ENCODE data around the gene GPD1.

The GPD1 gene

GRCh38 chr12:50103767-50104321 lies at the start of gene GPD1:
Gene GPD1 (plus strand): TSS chr12:50104008. CDS start chr12:50104051, 43 bp downstream.
- TF ChIP-seq JUND (IDR thresholded peaks at IDR 0.05; ENCODE audit: low read depth): no peak
- in situ Hi-C loops (cut with HindIII; ENCODE audit: low pct_unique_long_range_greater_than_20kb, low sequenced_read_pairs): no loop called here
- peak; percentile 78 to 81 for DNase-seq (ENCODE audit: low read depth in 1 of 2, low spot score in 1 of 2)

GRCh38 chr12:50055831-50056638 lies 47.8 kb upstream of the GPD1 start:
- in situ Hi-C loops (cut with HindIII; ENCODE audit: low pct_unique_long_range_greater_than_20kb, low sequenced_read_pairs): no loop called here
- no peak for TF ChIP-seq JUND (IDR thresholded peaks at IDR 0.05; ENCODE audit: low read depth)
- DNase-seq (ENCODE audit: low read depth in 1 of 2, low spot score in 1 of 2): peak; percentile 73 to 89

DNA sequence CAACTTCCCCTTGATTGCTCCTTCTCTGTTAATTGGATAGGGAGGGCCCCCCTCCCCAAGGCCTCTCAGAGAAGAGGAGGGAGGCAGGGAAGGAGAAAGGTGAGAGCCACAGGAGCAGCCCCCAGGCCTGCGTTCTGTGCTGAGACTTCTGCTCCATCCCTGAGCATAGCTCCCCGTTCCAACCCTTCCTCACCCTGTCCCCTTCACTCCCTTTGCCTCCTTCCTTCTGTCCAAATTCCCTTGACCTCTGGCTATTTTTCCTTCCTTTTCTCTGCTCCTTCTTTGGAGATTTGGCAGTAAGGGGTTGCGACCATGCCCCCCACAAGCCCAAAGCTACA lies 47.2 kb upstream of the GPD1 start:
- DNase-seq (ENCODE audit: low read depth in 1 of 2, low spot score in 1 of 2): no peak
- in situ Hi-C loops (cut with HindIII; ENCODE audit: low pct_unique_long_range_greater_than_20kb, low sequenced_read_pairs): no loop called here
- TF ChIP-seq JUND (IDR thresholded peaks at IDR 0.05; ENCODE audit: low read depth): no peak

DNA sequence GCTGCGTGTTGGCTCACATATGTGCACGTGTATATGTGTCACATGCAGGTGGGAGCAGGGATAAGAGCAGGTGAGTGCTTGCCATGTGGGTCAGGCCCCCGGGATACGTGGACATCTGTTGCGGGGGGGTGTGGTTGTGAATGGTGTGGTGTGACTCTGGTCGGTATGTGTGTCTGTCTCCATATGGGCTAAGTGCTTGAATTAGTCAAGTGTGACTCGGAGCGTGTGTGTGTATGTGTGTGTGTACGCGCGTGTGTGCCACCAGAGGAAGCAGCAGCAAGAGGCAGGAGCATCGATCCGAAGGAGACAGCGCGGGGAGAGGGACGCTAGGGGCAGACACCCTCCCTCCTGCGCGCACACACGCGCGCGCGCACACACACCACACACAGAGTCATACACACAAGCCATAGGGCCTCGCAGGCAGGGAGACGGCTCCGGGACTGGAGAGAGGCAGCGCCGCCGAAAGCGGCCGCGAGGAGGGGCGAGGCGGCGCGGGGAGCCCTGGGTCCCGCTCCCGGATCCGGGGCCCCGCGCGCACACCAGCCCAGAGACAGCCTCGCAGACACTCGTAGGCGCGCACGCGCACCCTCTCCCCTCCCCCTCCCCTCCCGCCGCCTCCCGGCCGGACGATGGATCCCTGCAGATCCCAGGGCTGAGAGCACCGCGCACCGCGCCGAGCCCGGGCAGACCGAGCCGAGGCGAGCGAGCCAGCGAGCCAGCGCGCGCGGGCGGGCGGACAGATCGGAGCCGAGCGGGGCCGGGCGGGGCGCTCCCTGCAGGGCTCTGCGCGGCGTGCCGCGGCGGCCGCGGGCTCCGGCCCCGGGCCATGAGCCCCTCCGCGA lies 46.6 kb upstream of the GPD1 start, which contains the start of gene ASIC1:
TSS of gene ASIC1 (plus strand) at position 597 of the 842 bp plus-strand sequence. CDS start 1,171 bp downstream, outside the sequence.
- peak; percentile 86 to 96 for DNase-seq (ENCODE audit: low read depth in 1 of 2, low spot score in 1 of 2)
- TF ChIP-seq JUND (IDR thresholded peaks at IDR 0.05; ENCODE audit: low read depth): no peak
- in situ Hi-C loops (cut with HindIII; ENCODE audit: low pct_unique_long_range_greater_than_20kb, low sequenced_read_pairs): no loop called here

GRCh38 chr12:50057896-50058670 lies 45.7 kb upstream of the GPD1 start:
- peak in 1 of 2 experiments; percentile 46 for DNase-seq (ENCODE audit: low read depth in 1 of 2, low spot score in 1 of 2)
- TF ChIP-seq JUND (IDR thresholded peaks at IDR 0.05; ENCODE audit: low read depth): no peak
- in situ Hi-C loops (cut with HindIII; ENCODE audit: low pct_unique_long_range_greater_than_20kb, low sequenced_read_pairs): no loop called here

GRCh38 chr12:50058743-50059312 lies 45.0 kb upstream of the GPD1 start:
- no peak for DNase-seq (ENCODE audit: low read depth in 1 of 2, low spot score in 1 of 2)
- in situ Hi-C loops (cut with HindIII; ENCODE audit: low pct_unique_long_range_greater_than_20kb, low sequenced_read_pairs): no loop called here
- no peak for TF ChIP-seq JUND (IDR thresholded peaks at IDR 0.05; ENCODE audit: low read depth)

DNA sequence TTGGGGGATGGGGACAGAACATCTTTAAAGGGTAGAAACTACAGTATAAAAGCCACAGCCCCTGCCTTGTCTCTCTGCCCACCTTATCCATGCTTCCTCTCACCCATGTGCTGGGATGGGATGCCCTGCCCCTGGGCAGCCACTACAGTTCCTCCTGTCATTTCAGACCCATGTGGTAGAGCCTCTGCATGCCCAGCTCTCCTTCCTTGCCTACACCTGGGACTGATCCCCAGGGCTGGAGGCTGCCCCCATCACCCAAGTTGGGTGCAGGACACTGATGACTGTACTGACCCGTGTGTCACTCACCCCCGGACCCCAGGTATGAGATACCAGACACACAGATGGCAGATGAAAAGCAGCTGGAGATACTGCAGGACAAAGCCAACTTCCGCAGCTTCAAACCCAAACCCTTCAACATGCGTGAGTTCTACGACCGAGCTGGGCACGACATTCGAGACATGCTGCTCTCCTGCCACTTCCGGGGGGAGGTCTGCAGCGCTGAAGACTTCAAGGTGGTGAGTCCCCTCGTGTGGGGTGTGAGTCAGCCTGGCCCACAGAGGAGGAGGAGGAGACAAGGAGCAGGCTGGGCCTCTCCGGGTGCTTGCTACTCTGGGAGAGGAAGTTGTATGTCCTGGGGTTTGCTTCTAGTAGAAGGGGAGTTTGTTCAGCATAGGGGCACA lies 44.2 kb upstream of the GPD1 start:
- TF ChIP-seq JUND (IDR thresholded peaks at IDR 0.05; ENCODE audit: low read depth): no peak
- no peak for DNase-seq (ENCODE audit: low read depth in 1 of 2, low spot score in 1 of 2)
- in situ Hi-C loops (cut with HindIII; ENCODE audit: low pct_unique_long_range_greater_than_20kb, low sequenced_read_pairs): no loop called here

DNA sequence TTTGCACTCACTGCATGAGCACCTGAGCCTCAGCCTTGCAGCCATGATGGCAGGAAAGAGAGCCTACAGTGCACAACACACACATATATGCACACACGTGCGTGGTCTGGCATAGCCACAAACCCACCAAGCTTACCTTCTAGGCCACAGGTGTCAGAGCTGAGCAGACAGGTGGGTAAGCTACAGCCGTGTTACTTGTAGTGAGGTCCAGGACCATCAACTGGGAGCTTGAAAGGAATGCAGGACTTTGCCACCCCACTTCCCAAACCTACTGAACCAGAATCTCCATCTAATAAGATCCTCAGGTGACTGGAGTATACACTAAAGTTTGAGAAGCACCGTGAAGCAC lies 43.7 kb upstream of the GPD1 start:
- no peak for TF ChIP-seq JUND (IDR thresholded peaks at IDR 0.05; ENCODE audit: low read depth)
- DNase-seq (ENCODE audit: low read depth in 1 of 2, low spot score in 1 of 2): no peak
- in situ Hi-C loops (cut with HindIII; ENCODE audit: low pct_unique_long_range_greater_than_20kb, low sequenced_read_pairs): no loop called here

GRCh38 chr12:50061171-50061570 lies 42.6 kb upstream of the GPD1 start:
- DNase-seq (ENCODE audit: low read depth in 1 of 2, low spot score in 1 of 2): no peak
- in situ Hi-C loops (cut with HindIII; ENCODE audit: low pct_unique_long_range_greater_than_20kb, low sequenced_read_pairs): no loop called here
- no peak for TF ChIP-seq JUND (IDR thresholded peaks at IDR 0.05; ENCODE audit: low read depth)

DNA sequence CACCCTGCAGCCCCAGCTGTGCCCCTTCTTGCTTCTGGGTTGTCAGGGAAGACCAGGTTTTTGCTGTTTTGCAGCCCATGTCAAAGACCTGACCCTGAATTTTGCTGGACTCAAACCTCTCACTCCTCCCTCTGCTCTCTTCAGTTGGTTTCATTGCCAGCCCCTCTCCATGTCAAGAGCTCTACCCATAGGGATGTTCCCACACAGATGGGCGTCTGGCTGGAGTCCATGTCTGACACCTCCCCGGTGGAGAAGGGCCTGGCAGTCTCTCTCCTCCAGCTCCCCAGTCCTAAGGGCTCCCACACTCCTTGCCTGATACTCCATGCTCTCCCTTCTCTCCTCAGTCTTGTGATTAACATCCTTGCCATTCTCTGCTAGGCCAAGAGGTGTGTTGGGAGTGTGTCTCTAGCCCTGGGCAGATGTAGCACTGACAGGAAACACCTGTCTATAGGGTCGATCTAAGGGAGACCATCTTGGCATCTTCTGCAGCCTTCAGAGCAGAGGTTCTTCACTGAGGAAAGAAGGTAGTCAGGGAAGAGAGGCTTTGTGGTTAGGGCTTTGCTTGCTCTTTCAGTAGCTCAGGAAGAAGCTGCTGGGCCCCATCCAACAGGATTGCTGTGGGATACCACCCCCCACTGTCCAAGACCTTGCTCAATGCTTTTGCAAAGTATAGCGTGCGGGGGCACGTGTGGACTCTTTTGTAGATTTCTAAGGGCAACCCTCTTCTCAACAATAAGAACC lies 41.7 kb upstream of the GPD1 start:
- DNase-seq (ENCODE audit: low read depth in 1 of 2, low spot score in 1 of 2): no peak
- TF ChIP-seq JUND (IDR thresholded peaks at IDR 0.05; ENCODE audit: low read depth): no peak
- in situ Hi-C loops (cut with HindIII; ENCODE audit: low pct_unique_long_range_greater_than_20kb, low sequenced_read_pairs): no loop called here
